PC-3 (cell line): ENCODE results near the gene DIPK1C. TPM values are rescaled to one million over a fixed set of nuclear protein-coding genes. Genes with fewer than 3 reads are reported as not detected.

Experiments
- ATAC-seq: fragments of 200-7000 bp; cut with Tn5 transposase; 2 replicates; pipeline ENCODE4 v1.9.1; 2020; ENCODE audit warnings: mild to moderate bottlenecking, moderate library complexity
- BruUV-seq: library from RNA; stranded (reverse); fragments of 400-500 nt; replicated peaks from 2 replicates; lab custom pipeline; 2021; lab: Mats Ljungman, UMichigan
- CTCF ChIA-PET: fragments of 300-600 bp; sonication (Branson Sonifier 250); formaldehyde crosslinking; loops from one replicate; lab custom pipeline; 2022; ENCODE audit warnings: antibody characterized with exemption; lab: Charles Lee
- POLR2A ChIA-PET: fragments of 300-600 bp; sonication (Branson Sonifier 250); formaldehyde crosslinking; loops from one replicate; lab custom pipeline; 2022; ENCODE audit warnings: antibody characterized with exemption; ENCODE audit not compliant: unreplicated experiment; lab: Charles Lee
- DNase-seq: peaks from one replicate; pipeline ENCODE4 v3.0.0-alpha.2; 2015
- H2AFZ ChIP-seq: fragments of 300-600 bp; sonication (generic); 2 replicates; pipeline ENCODE4 v1.6.0; 2016; ENCODE audit warnings: antibody characterized with exemption, low read length
- H3F3A ChIP-seq: fragments of 300-600 bp; sonication (generic); one replicate; pipeline ENCODE4 v1.6.0; 2017; ENCODE audit warnings: antibody characterized with exemption, low read length, control low read depth, mild to moderate bottlenecking; ENCODE audit not compliant: unreplicated experiment
- H3K27ac ChIP-seq: fragments of 300-600 bp; sonication (generic); 2 replicates; pipeline ENCODE4 v1.5.1; 2016; ENCODE audit warnings: mild to moderate bottlenecking, low read length
- H3K27me3 ChIP-seq: fragments of 300-600 bp; sonication (generic); 2 replicates; pipeline ENCODE4 v1.6.1; 2016; ENCODE audit warnings: low read length, mixed read lengths
- H3K36me3 ChIP-seq: fragments of 300-600 bp; sonication (generic); 2 replicates; pipeline ENCODE4 v1.6.1; 2016; ENCODE audit warnings: low read depth, mixed run types, low read length, mixed read lengths
- H3K4me1 ChIP-seq: fragments of 300-600 bp; sonication (generic); 2 replicates; pipeline ENCODE4 v1.5.1; 2016; ENCODE audit warnings: low read length; ENCODE audit not compliant: insufficient read depth
- H3K4me2 ChIP-seq: fragments of 300-600 bp; sonication (generic); 2 replicates; pipeline ENCODE4 v1.6.0; 2016; ENCODE audit warnings: low read length
- H3K4me3 ChIP-seq: fragments of 300-600 bp; sonication (generic); 2 replicates; pipeline ENCODE4 v1.5.1; 2016; ENCODE audit warnings: mild to moderate bottlenecking, low read length, mixed read lengths
- H3K79me2 ChIP-seq: fragments of 300-600 bp; sonication (generic); 2 replicates; pipeline ENCODE4 v1.6.1; 2017; ENCODE audit warnings: low read length, mixed read lengths
- H3K9ac ChIP-seq: fragments of 300-600 bp; sonication (generic); 2 replicates; pipeline ENCODE4 v1.6.0; 2016; ENCODE audit warnings: mild to moderate bottlenecking, low read length
- H3K9me2 ChIP-seq: fragments of 300-600 bp; sonication (generic); replicated peaks from 2 replicates; pipeline ENCODE4 v1.6.1; 2016; ENCODE audit warnings: mixed run types, low read length, mixed read lengths
- H3K9me3 ChIP-seq: fragments of 300-600 bp; sonication (generic); 2 replicates; pipeline ENCODE4 v1.6.1; 2016; ENCODE audit warnings: low read length, mixed read lengths
- H4K20me1 ChIP-seq: fragments of 300-600 bp; sonication (generic); 2 replicates; pipeline ENCODE4 v1.6.1; 2016; ENCODE audit warnings: low read length, mixed read lengths
- CTCF ChIP-seq: fragments of 300-600 bp; sonication (generic); conservative IDR thresholded peaks from 2 replicates; pipeline ENCODE4 v1.5.1; 2017; ENCODE audit warnings: antibody characterized with exemption, low read depth, mild to moderate bottlenecking, low read length
- EZH2 ChIP-seq: fragments of 300-600 bp; sonication (generic); IDR thresholded peaks from one replicate; pipeline ENCODE4 v1.6.1; 2017; ENCODE audit warnings: antibody characterized with exemption, mild to moderate bottlenecking, low read length; ENCODE audit not compliant: unreplicated experiment
- EZH2phosphoT487 ChIP-seq: fragments of 300-600 bp; sonication (generic); IDR thresholded peaks from 2 replicates; pipeline ENCODE4 v1.6.1; 2018; ENCODE audit warnings: mild to moderate bottlenecking, antibody characterized with exemption, low read length, borderline replicate concordance
- intact Hi-C: fragments of 100-400 bp; cut with micrococcal nuclease; formaldehyde crosslinking; loops from 2 replicates; pipeline ENCODE4 v1.9.0; 2023
- total RNA-seq: library from RNA; depleted of rRNA; stranded (reverse); fragments of >200 nt; gene quantifications from 2 replicates; pipeline ENCODE4 v1.2.3, GENCODE V29; 2014

DIPK1C gene
- total RNA-seq, 1 experiment from 2014 or later = not detected

GRCh38 chr18:74410441-74410992 lies 46.6 kb downstream of the DIPK1C start:
- Histone ChIP-seq H3K4me2 (no peak overlapping the region), H3K79me2 (no peaks in the 10 kb centered on the region), H2AFZ (no peak overlapping the region), H3K27me3 (peaks cover 96% of the 10 kb centered on the region), H3K4me3 (no peak overlapping the region), H3K36me3 (no peaks in the 10 kb centered on the region), H4K20me1 (no peaks in the 10 kb centered on the region), H3K4me1 (no peaks in the 10 kb centered on the region), H3K9ac (no peak overlapping the region), H3K9me2 (no peaks in the 10 kb centered on the region), H3K9me3 (no peaks in the 10 kb centered on the region), H3K27ac (no peak overlapping the region), H3F3A (no peaks in the 10 kb centered on the region)
- TF ChIP-seq EZH2phosphoT487 (no peak), EZH2 (no peak), CTCF (no peak)
- intact Hi-C loops = no loop called here
- ChIA-PET POLR2A (no interaction called here), CTCF (no interaction called here)
- BruUV-seq = no TSS peak
- no peak for DNase-seq
- no peak for ATAC-seq

GRCh38 chr18:74407888-74408287 lies 49.2 kb downstream of the DIPK1C start:
- intact Hi-C loops = no loop called here
- Histone ChIP-seq H3F3A (no peaks in the 10 kb centered on the region), H2AFZ (no peak overlapping the region), H3K9me3 (no peaks in the 10 kb centered on the region), H4K20me1 (no peaks in the 10 kb centered on the region), H3K4me2 (no peak overlapping the region), H3K4me1 (no peaks in the 10 kb centered on the region), H3K27ac (no peak overlapping the region), H3K36me3 (no peaks in the 10 kb centered on the region), H3K9me2 (no peaks in the 10 kb centered on the region), H3K9ac (no peak overlapping the region), H3K27me3 (peaks cover 80% of the 10 kb centered on the region), H3K79me2 (no peaks in the 10 kb centered on the region), H3K4me3 (no peak overlapping the region)
- ChIA-PET POLR2A (no interaction called here), CTCF (no interaction called here)
- no TSS peak for BruUV-seq
- DNase-seq = no peak
- ATAC-seq = no peak
- no peak for TF ChIP-seq EZH2phosphoT487
- TF ChIP-seq EZH2 = no peak
- TF ChIP-seq CTCF = no peak

- no peaks in the 10 kb centered on the region for H3K9me3 ChIP-seq
- peaks cover 74% of the 10 kb centered on the region for H3K27me3 ChIP-seq
- H3K4me1 ChIP-seq = no peaks in the 10 kb centered on the region
- ATAC-seq (no peak), DNase-seq (no peak)
- no TSS peak for BruUV-seq
- H3K27ac ChIP-seq = no peak overlapping the region
- H3K9ac ChIP-seq = no peak overlapping the region
- H3K79me2 ChIP-seq = no peaks in the 10 kb centered on the region
- CTCF ChIA-PET = no interaction called here
- H4K20me1 ChIP-seq = no peaks in the 10 kb centered on the region
- TF ChIP-seq EZH2 (no peak), CTCF (no peak), EZH2phosphoT487 (no peak)
- no peaks in the 10 kb centered on the region for H3K9me2 ChIP-seq
- intact Hi-C loops = no loop called here
- no peak overlapping the region for H3K4me3 ChIP-seq
- no peak overlapping the region for H2AFZ ChIP-seq
- H3F3A ChIP-seq = no peaks in the 10 kb centered on the region
- H3K36me3 ChIP-seq = no peaks in the 10 kb centered on the region
- POLR2A ChIA-PET = no interaction called here
- no peak overlapping the region for H3K4me2 ChIP-seq
Observed at GRCh38 chr18:74402806-74403433, 54.2 kb downstream of the DIPK1C start.
